Measurements from ENCODE around the gene HCRTR1. TPM values are rescaled to one million over a fixed set of nuclear protein-coding genes. Genes with fewer than 3 reads are reported as not detected.

HCRTR1 gene
- total RNA-seq, 4 donors from 2014 or later = 1.6 TPM; not detected in 3

DNA sequence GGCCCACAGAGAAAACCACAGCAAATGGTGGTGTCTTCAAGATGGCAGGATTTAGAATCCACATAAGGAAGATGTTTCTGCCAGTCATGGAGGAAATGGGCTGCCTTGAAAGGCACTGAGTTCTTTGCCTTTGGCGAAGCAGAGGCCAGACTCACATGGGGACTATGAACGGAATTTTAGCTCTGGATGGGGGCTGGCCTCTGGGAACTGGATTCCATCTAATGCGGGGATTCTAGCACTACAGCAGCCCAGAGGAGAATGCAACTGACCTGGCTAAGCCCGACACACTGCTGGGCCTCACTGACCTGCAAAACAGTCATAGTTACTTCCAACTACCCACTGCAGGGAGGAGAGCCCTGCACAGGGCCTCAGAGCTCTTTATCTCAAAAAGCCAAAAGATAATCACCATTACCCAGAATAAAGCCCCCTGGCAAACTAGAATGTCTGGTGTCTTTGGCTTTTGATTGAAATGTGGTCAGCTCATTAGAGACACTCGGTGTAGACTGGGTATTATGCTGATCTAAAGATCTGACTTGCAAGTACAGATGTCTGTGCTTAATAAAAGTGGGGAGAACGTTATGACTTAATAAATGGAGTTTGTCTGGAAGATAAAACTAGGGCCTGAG, 11.6 kb downstream of the HCRTR1 start:
- ATAC-seq (ENCODE audit: low FRiP score) = no peak
- TF ChIP-seq, protein P1, sequence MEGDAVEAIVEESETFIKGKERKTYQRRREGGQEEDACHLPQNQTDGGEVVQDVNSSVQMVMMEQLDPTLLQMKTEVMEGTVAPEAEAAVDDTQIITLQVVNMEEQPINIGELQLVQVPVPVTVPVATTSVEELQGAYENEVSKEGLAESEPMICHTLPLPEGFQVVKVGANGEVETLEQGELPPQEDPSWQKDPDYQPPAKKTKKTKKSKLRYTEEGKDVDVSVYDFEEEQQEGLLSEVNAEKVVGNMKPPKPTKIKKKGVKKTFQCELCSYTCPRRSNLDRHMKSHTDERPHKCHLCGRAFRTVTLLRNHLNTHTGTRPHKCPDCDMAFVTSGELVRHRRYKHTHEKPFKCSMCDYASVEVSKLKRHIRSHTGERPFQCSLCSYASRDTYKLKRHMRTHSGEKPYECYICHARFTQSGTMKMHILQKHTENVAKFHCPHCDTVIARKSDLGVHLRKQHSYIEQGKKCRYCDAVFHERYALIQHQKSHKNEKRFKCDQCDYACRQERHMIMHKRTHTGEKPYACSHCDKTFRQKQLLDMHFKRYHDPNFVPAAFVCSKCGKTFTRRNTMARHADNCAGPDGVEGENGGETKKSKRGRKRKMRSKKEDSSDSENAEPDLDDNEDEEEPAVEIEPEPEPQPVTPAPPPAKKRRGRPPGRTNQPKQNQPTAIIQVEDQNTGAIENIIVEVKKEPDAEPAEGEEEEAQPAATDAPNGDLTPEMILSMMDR (IDR thresholded peaks at IDR 0.05) = no peak
- no peak for DNase-seq (ENCODE audit: low spot score)

DNA sequence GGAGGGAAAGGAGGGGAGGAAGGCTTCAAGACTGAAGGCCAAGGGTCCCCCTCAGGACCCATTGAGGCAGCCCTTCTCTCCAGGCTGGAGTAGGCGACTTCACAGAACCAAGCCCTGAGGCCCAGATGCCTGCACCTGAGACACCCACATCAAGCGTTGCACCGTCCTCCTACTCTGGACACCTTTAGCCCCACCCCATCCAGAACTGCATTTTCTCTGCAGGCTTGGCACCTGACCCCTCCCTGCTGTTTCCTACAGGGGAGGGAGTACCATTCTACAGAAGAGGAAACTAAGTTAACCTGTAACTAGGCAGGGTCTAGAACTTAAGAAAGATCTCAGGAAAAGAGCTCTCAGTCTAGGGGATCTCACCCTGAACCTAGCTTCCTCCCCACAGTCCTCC, 15.2 kb downstream of the HCRTR1 start:
- no peak for DNase-seq (ENCODE audit: low spot score)
- TF ChIP-seq, protein P1 (IDR thresholded peaks at IDR 0.05) = no peak

GRCh38 chr1:31633117-31633516, 15.6 kb downstream of the HCRTR1 start:
- DNase-seq (ENCODE audit: low spot score) (no peak), ATAC-seq (ENCODE audit: low FRiP score) (no peak)
- TF ChIP-seq, protein P1 (IDR thresholded peaks at IDR 0.05) = no peak

More for the DNA sequence above, 15.2 kb downstream of the HCRTR1 start:
- ATAC-seq (ENCODE audit: low FRiP score) = no peak

- ATAC-seq (ENCODE audit: low FRiP score) (peak; percentile 55), DNase-seq (ENCODE audit: low spot score) (no peak)
- TF ChIP-seq, protein P1 (IDR thresholded peaks at IDR 0.05) = no peak
Observed at GRCh38 chr1:31637915-31638673, 20.6 kb downstream of the HCRTR1 start.

GRCh38 chr1:31639543-31639942, 22.1 kb downstream of the HCRTR1 start:
- peak; percentile 60 for ATAC-seq (ENCODE audit: low FRiP score)
- TF ChIP-seq, protein P1 (IDR thresholded peaks at IDR 0.05) = no peak
- no peak for DNase-seq (ENCODE audit: low spot score)

- TF ChIP-seq, protein P1 (IDR thresholded peaks at IDR 0.05) = no peak
- no peak for DNase-seq (ENCODE audit: low spot score)
- ATAC-seq (ENCODE audit: low FRiP score) = no peak
Observed at GRCh38 chr1:31640179-31640578, 22.7 kb downstream of the HCRTR1 start.

- TF ChIP-seq, protein P1 (IDR thresholded peaks at IDR 0.05) = no peak
- no peak for ATAC-seq (ENCODE audit: low FRiP score)
Observed at GRCh38 chr1:31640964-31641363, 23.5 kb downstream of the HCRTR1 start.

More at GRCh38 chr1:31640964-31641363, 23.5 kb downstream of the HCRTR1 start:
- DNase-seq (ENCODE audit: low spot score) = no peak

All from omental fat pad (tissue), 4 donors.